Effector memory CD4-positive, alpha-beta T cell (primary cell): Measurements from ENCODE around the gene IFT57.
"Not testable (repeated sequence)": the region's sequence is repeated elsewhere in the genome, so short reads cannot be mapped to it uniquely, and the experiment has no call there.

Experiments
- DNase-seq, 3 donors: peaks; one replicate each; pipeline ENCODE4 v3.0.0-alpha.2; 2020
- H3K27ac ChIP-seq: 2 replicates; pipeline ENCODE4 v1.7.0; 2013; ENCODE audit warnings: mild to moderate bottlenecking, low read length, moderate library complexity; ENCODE audit not compliant: insufficient read depth, poor library complexity, severe bottlenecking
- H3K27me3 ChIP-seq: replicated peaks from 2 replicates; pipeline ENCODE4 v1.7.0; 2013; ENCODE audit warnings: mild to moderate bottlenecking, low read length; ENCODE audit not compliant: insufficient read depth, control insufficient read depth, poor library complexity, severe bottlenecking
- H3K36me3 ChIP-seq: 2 replicates; pipeline ENCODE4 v1.7.0; 2013; ENCODE audit warnings: mild to moderate bottlenecking, low read length, moderate library complexity; ENCODE audit not compliant: control insufficient read depth, insufficient read depth
- H3K4me1 ChIP-seq: 2 replicates; pipeline ENCODE4 v1.7.0; 2013; ENCODE audit warnings: low read length, mild to moderate bottlenecking; ENCODE audit not compliant: control insufficient read depth, insufficient read depth, poor library complexity, severe bottlenecking
- H3K4me3 ChIP-seq: 2 replicates; pipeline ENCODE4 v1.7.0; 2013; ENCODE audit warnings: low read length, low read depth, mild to moderate bottlenecking; ENCODE audit not compliant: insufficient read depth, poor library complexity, severe bottlenecking
- H3K9me3 ChIP-seq: 2 replicates; pipeline ENCODE4 v1.7.0; 2013; ENCODE audit warnings: mild to moderate bottlenecking, low read length, moderate library complexity; ENCODE audit not compliant: control insufficient read depth
- total RNA-seq, 3 donors: gene quantifications; one replicate each; lab custom pipeline; 2026; lab: John Stamatoyannopoulos, UW

IFT57 gene, protein sequence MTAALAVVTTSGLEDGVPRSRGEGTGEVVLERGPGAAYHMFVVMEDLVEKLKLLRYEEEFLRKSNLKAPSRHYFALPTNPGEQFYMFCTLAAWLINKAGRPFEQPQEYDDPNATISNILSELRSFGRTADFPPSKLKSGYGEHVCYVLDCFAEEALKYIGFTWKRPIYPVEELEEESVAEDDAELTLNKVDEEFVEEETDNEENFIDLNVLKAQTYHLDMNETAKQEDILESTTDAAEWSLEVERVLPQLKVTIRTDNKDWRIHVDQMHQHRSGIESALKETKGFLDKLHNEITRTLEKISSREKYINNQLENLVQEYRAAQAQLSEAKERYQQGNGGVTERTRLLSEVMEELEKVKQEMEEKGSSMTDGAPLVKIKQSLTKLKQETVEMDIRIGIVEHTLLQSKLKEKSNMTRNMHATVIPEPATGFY
- 39.4 to 52.2 (median 44.3) reads per million in 3 donors for total RNA-seq

DNA sequence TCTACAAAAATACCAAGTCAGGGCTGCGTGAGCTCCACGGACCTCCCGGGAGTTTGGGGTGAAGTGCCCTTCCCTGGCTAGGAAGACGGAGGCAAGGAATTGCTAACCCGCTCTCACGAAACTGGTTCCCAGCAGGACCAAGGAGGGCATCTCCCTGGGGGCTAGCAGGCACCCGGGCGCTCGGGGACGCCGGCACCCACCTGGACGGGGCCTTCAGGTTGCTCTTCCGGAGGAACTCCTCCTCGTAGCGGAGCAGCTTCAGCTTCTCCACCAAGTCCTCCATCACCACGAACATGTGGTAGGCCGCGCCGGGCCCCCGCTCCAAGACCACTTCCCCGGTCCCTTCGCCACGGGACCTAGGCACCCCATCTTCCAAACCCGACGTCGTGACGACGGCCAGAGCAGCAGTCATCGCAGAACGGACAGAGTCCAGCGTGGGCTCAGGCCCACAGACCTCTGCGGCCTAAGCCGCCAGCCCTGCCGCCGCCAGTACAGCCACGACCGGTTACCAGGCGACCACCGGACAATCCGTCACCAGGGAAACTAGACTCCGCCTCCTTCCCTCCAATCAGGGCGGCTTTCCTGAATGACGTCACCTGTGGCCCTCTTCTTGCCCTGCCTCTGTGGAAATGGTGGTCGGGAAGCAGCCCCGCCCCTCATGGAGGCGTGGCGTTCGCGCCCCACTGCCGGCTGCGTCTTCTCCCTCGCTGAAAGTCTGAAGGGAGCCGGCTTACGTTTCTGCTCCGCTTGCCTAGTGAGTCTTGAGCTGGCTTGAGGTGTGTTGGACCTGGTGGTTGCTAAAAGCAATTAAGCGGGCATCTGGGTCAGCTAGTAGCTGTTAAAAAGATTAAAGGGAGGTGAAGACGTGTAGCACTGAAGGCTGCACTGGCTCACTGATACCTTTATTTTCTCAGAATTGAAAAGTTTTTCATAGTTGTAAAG, at the start of gene IFT57:
Gene IFT57 (minus strand): TSS at position 514 of the 942 bp plus-strand sequence. CDS start 102 bp downstream, at position 412.
- no peaks in the 10 kb centered on the region for H3K9me3 ChIP-seq
- DNase-seq, result peak; percentile 94 to 96 (median 94)
- peak within 1 kb of the TSS; percentile 91 for H3K27ac ChIP-seq
- H3K4me3 ChIP-seq, result peak within 1 kb of the TSS; percentile 77
- no peaks in the 10 kb centered on the region for H3K36me3 ChIP-seq
- peaks cover 19% of the 10 kb centered on the region for H3K4me1 ChIP-seq
- H3K27me3 ChIP-seq, result no peaks in the 10 kb centered on the region

DNA sequence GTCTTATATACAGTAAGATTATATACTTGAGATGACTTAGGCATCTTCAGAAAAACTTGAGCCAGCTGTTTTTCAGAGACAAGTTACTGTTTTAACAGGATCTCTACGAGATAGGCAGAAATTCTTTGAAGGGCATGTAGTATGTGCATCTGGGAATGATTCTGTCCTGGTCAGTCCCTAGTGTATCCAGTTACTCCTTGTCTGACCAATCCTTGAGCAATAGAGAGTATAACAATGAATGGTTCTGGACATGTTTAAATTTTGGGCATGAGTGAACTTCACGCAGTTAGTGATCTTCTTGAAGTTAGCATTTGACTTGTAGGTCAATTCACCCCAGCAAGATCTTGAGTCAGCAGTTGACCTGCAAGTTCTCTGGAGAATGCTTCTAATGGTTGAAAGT, 49.4 kb upstream of the IFT57 start:
- DNase-seq, result no peak
- no peak overlapping the region for H3K27ac ChIP-seq
- no peak overlapping the region for H3K4me3 ChIP-seq
- no peaks in the 10 kb centered on the region for H3K4me1 ChIP-seq
- no peaks in the 10 kb centered on the region for H3K9me3 ChIP-seq
- no peaks in the 10 kb centered on the region for H3K27me3 ChIP-seq
- no peaks in the 10 kb centered on the region for H3K36me3 ChIP-seq

DNA sequence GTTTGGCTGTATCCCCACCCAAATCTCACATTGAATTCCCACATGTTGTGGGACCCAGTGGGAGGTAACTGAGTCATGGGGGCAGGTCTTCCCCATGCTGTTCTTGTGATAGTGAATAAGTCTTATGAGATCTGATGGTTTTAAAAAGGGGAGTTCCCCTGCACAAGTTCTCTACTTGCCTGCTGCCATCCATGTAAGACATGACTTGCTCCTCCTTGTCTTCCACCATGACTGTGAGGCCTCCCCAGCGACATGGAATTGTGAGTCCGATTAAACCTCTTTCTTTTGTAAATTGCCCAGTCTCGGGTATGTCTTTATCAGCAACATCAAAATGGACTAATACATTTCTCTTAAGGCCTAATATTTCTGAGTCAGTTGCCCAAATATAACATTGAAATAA, 46.0 kb upstream of the IFT57 start:
- not testable (repeated sequence) for H3K27me3 ChIP-seq, H3K4me1 ChIP-seq, DNase-seq, H3K36me3 ChIP-seq, H3K9me3 ChIP-seq, H3K27ac ChIP-seq, H3K4me3 ChIP-seq

DNA sequence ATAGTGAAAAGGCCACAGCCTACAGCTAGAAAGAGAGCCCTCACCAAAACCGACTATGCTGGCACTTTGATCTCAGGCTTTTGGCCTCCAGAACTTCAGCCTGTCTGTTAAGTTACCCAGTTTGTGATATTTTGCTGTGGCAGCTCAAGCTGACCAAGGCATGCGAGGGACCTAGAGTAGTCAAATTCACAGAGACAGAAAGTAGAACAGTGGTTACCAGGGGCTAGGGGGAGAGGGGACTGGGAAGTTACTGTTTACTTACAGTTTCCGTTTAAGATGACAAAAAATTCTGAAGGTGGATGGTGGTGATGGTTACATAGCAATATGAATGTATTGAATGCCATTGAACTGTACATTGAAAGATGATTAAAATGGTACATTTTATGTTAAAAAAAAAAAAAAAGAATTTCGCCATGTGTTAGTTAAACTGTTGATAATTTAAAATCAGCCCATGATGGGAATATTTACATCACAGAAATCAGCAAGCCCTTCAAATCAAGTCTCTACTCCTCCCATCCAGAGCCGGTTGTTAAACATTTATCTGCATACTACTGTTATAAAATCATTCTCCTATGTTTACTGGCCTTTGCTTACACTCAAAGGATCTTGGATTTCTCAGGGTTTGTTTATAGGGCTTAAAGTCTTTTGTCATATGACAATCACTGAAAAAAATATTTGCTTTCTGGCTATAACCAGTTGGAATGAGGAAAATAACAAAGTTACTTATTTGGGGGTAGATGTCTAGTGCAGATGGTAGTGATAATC, 42.5 kb upstream of the IFT57 start:
- not testable (repeated sequence) for H3K4me3 ChIP-seq, H3K27me3 ChIP-seq, H3K4me1 ChIP-seq, H3K9me3 ChIP-seq, H3K27ac ChIP-seq, DNase-seq, H3K36me3 ChIP-seq

DNA sequence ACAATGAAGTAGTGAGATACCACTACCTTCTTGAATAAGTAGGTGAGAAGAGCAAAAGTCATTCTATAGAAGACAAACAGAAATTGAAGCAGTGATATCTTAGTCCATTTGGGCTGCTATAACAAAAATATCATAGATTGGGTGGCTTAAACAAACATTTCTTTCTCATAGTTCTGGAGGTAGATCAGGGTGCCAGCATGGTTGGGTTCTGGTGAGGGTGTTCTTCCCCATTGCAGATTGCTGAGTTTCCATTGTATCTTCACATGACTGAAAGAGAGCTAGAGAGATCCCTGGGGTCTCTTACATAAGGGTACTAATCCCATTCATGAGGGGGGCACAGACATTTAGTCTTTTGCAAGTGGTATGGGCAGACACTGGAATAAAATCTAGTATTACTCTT, 32.9 kb upstream of the IFT57 start:
- no peak for DNase-seq
- Histone ChIP-seq H3K36me3 (no peaks in the 10 kb centered on the region), H3K9me3 (no peaks in the 10 kb centered on the region), H3K27ac (no peak overlapping the region), H3K4me3 (no peak overlapping the region), H3K4me1 (no peaks in the 10 kb centered on the region), H3K27me3 (no peaks in the 10 kb centered on the region)

DNA sequence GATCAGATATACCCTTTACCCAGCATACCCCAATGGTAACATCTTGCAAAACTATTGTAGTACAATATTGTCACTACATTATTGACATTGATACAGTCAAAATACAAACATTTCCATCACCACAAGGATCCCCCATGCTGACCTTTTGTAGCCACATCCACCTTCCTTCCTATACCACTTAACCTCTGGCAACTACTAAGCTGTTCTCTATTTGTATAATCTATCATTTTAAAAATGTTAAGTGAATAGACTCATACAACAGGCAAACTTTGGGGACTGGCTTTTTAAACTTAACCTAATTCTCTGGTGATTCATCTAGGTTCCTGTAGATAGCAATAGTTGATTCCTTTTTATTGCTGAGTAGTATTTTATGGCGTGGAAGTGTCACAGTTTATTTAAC, 29.6 kb upstream of the IFT57 start:
- H3K9me3 ChIP-seq, result no peaks in the 10 kb centered on the region
- no peak overlapping the region for H3K27ac ChIP-seq
- no peak overlapping the region for H3K4me3 ChIP-seq
- H3K4me1 ChIP-seq, result no peaks in the 10 kb centered on the region
- H3K27me3 ChIP-seq, result no peaks in the 10 kb centered on the region
- no peak for DNase-seq
- H3K36me3 ChIP-seq, result no peaks in the 10 kb centered on the region

DNA sequence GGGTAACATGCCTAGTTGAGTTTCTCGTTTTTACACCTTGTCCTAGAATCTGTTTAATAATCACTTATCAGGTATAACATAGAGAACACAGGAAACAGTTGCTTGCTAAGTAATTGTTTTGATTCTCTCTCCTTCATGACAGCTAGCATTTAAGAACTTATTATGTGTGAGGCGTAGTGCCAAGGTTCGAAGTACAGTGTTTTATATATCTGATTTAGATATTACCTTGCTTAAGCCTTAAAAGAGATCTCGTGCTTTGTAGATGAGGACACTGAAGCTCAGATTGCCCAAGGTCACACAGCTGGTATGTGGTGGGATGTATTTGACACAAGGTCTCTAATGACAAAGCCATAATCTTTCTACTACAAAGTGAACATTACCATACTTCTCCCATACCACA, 29.0 kb upstream of the IFT57 start:
- H3K4me1 ChIP-seq, result no peaks in the 10 kb centered on the region

DNA sequence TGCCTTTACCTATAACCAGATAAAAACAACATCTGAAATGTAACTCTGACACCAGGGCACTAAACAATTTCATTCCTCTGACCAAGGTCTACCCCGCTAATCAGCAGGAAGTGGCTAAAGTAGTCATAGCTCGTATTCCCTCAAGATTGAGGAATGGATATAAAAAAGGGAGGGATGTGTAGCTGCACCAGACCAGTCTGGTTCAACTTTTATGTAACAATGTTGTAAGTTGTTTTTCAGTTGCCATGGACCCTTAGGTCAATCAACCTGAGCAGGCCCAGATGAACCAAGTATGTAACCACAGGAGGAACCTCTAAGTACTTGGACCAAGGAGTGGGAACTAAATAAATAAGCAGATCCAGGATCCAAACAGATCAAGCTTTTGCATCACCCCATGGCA, 28.4 kb upstream of the IFT57 start:
- Histone ChIP-seq H3K4me1 (no peaks in the 10 kb centered on the region), H3K27ac (no peak overlapping the region), H3K27me3 (no peaks in the 10 kb centered on the region), H3K4me3 (no peak overlapping the region), H3K36me3 (no peaks in the 10 kb centered on the region), H3K9me3 (no peaks in the 10 kb centered on the region)
- no peak for DNase-seq

More for the DNA sequence above, 29.0 kb upstream of the IFT57 start:
- H3K36me3 ChIP-seq, result no peaks in the 10 kb centered on the region
- no peak overlapping the region for H3K27ac ChIP-seq
- H3K4me3 ChIP-seq, result no peak overlapping the region
- H3K9me3 ChIP-seq, result no peaks in the 10 kb centered on the region
- no peaks in the 10 kb centered on the region for H3K27me3 ChIP-seq
- DNase-seq, result no peak

DNA sequence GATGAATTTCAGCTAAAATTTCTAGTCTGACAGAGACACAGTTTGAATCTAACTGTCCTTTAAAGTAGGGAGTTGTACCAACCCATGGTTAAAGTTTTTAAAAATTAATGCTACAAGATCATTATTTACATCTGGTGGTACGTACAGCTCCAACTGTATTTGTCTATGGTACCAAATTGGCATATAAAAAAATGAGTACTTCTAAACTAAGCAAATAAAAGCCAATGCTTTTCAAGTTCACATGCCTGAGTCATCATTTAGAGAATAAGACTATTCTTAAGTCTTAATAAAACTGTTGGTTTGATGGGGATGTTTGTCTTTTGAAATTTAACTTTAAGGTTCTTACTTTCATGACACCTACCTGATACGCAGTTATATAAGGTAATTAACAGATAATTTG, 21.0 kb upstream of the IFT57 start:
- no peaks in the 10 kb centered on the region for H3K9me3 ChIP-seq
- H3K4me1 ChIP-seq, result no peaks in the 10 kb centered on the region
- H3K36me3 ChIP-seq, result no peaks in the 10 kb centered on the region
- DNase-seq, result no peak
- H3K27me3 ChIP-seq, result no peaks in the 10 kb centered on the region
- H3K4me3 ChIP-seq, result no peak overlapping the region
- H3K27ac ChIP-seq, result no peak overlapping the region
